ENCODE measurements around the gene ARHGAP15.

GRCh38 chr2:143586119-143586518, 456.9 kb downstream of the ARHGAP15 start:
- TF ChIP-seq CTCF (IDR thresholded peaks at IDR 0.05; ENCODE audit: low read length) (no peak), EZH2 (IDR thresholded peaks at IDR 0.05; ENCODE audit: borderline replicate concordance, low read length) (no peak)
